HG03354 (cell line): ENCODE measurements around the gene EMILIN2.

ENCODE experiments used
- ATAC-seq: cut with Tn5 transposase; IDR thresholded peaks from one replicate; pipeline ENCODE4 v1.9.1; 2021; ENCODE audit warnings: mild to moderate bottlenecking; ENCODE audit not compliant: unreplicated experiment, poor library complexity, severe bottlenecking

Gene EMILIN2

DNA sequence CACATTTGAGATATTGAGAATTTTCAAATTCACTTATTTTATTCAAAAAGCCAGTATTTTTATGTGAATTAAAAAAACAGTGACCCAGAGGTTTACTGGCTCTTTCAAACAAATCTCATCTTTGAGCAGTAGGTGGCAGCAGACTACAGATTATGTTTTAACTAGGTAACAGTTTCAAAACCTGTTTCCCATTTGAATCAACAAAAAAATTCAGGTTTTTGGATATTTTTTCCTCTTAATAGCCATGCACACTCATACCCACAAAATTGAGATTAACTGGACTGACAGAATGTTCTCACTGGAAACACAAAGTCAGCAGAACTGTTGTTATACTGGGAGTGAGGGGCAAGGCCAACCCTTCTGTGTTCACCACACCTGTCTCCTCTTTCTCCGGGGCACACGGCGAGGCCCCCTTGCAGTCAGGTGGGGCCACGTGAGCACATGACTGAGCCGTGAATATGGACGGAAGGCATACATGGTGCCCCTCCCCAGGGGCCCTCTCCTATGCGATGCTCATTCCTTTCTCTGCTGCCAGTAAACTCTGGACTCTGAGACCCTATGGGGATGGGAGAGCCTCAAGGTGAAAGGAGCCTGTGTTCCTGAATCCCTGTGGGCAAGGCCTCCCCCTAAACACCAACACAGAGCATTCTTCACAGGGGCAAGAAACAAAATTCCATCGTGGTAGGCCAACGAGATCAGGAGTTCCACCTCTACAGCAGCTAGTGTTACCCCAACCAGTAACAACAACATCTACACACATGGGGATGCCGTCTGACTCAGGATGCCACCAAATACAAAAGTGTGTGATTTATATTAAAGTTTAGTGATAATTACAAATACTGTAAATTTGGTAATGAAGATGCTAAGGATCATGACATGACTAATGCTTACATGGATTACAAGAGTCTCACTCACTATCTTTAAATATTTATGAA is 85.7 kb downstream of the EMILIN2 start:
- peak; percentile 53 for ATAC-seq

- ATAC-seq: no peak
Measured at GRCh38 chr18:2933995-2934394, 87.2 kb downstream of the EMILIN2 start.

DNA sequence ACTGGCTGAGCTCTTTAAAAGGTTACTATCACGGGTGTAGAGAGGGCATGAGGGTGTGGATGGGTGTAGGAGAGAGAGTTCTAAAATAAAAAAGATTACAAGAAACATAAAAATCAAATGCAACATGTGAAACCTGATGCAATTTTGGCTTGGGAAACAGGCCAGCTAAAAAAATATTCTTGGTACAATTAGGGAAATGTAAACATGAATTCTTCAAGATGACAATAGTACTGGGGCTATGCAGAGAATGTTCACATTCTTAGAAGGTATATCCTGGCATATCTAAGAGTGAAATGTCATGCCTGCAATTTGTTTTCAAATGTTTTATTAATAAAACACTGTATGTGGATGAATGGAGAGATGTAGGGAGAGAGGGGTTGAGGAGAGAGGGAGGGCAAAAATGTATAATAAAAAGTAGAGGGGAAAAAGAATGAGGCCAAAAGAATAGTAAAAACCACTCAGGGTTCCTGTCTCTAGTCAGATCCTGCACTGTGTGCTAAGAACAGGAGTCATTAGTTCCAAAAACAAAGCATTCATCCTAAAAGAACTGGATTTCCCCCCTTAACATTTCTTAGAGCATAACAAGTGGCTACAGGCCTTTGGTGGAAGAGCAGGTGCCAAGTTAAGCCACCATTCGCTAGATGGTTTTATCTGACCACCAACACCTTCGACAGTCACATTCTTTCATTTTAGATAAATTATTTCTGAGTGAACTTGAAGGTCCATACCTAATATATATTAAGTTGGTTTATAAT is 88.8 kb downstream of the EMILIN2 start:
- no peak for ATAC-seq

DNA sequence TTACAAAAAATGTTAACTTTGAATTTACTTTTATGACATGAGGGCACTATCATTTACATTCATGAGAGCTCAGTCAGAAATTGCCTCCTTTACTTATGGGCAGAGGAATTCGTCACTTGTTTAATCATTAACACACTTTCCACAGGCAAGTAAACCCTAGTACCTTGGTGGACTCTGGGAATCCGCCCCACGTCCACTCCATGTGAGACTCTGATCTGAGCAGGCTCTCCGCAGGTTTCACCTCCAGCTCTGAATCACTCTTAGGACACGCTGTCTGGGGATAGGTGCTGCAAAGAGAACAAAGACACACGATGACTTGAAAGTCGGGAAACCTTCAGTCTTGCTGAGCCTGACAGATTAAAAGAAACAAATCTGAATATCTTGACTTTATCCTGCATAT is 92.5 kb downstream of the EMILIN2 start:
- ATAC-seq: no peak

- no peak for ATAC-seq
Measured at GRCh38 chr18:2948038-2948437, 101.2 kb downstream of the EMILIN2 start.

GRCh38 chr18:2952605-2953004 is 105.8 kb downstream of the EMILIN2 start:
- ATAC-seq: no peak

GRCh38 chr18:2953935-2954653 is 107.3 kb downstream of the EMILIN2 start:
- no peak for ATAC-seq

- ATAC-seq: no peak
Measured at GRCh38 chr18:2954869-2955645, 108.3 kb downstream of the EMILIN2 start.

DNA sequence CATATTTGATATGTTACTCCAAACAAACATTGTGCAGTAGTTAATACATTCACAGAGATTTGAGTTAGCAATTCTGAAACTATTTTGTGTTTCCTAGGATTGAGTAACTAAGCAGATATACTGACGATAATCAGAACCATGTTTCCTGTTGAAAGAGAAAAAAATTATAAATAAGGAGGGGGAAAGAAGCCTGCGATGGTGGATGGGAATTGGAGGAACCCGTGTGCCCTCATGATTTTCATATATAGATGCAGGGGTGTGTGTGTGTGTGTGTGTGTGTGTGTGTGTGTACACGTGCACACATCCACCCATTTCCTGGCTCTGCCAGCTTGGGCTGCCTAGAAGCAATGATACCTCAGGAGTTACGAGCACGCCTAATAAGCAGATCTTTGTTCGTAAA is 109.2 kb downstream of the EMILIN2 start:
- ATAC-seq: no peak

- ATAC-seq: peak; percentile 58
Measured at GRCh38 chr18:2958819-2959298, 112.1 kb downstream of the EMILIN2 start.

DNA sequence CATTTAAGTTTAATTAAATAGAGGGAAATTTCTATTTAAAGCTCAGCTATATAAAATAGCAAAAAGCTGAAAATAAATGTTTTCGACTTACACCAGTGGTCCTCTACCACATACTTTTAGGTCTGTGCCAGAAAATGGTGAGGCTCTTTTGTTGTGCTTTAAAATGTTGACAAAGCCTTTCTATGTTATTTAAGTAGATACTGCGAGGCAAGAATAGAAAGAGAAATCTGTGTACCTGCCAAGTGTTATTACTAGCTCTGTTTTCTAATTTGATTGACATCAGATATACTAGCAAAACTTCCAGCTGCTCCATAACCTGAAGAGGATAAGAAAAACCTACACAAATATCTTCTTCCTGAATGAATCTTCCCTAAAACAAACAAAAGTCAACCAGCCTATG is 112.5 kb downstream of the EMILIN2 start:
- no peak for ATAC-seq

GRCh38 chr18:2960983-2961696 is 114.3 kb downstream of the EMILIN2 start:
- no peak for ATAC-seq

DNA sequence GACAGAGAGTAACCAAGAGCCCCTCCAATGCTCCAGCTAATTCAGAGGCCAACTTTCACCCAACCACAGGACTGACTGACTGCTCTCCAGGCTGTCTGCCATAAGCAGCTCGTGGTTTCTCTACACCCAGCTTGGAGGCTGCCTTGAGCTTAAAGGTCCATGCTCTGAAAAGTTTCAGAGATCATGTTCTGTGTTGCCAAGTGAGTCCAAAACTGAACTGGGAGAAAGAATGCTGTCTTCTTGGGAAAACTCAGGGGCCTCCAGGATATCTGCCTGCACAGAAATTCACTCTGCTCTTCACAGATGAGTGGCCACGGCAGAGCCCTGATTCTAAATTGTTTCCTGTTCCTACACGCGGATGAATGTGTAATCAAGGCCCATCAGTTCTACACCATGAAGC is 115.0 kb downstream of the EMILIN2 start:
- no peak for ATAC-seq

DNA sequence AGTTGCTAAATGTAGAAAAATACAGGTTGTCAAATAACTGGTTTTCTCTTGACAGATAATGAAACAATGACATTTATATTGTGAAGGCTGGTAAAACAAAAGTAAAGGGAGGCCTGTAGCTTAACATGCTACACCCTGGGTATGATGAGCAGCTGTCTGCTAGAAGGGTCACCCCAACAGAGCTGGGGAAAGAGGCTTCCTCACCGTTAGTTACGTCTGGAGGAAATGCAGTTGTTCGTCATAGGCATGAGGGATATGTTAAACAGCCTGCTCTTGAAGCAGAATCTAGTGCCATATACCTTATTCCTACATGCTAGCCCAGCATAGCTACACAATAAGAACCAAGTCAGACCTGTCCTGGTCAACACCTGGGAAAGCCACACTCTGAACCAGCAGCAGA is 116.2 kb downstream of the EMILIN2 start:
- ATAC-seq: no peak

- ATAC-seq: no peak
Measured at GRCh38 chr18:2964361-2965010, 117.7 kb downstream of the EMILIN2 start.
